Raji (cell line): Measurements from ENCODE around the gene HPSE2.

Experiments
- POLR2A ChIP-seq: IDR thresholded peaks from 2 replicates; pipeline ENCODE4 v1.6.1; 2011; ENCODE audit warnings: low read depth, low read length, control low read depth; ENCODE audit not compliant: insufficient read depth

Gene HPSE2

GRCh38 chr10:98577168-98577567 is 658.5 kb downstream of the HPSE2 start:
- TF ChIP-seq POLR2A = no peak

DNA sequence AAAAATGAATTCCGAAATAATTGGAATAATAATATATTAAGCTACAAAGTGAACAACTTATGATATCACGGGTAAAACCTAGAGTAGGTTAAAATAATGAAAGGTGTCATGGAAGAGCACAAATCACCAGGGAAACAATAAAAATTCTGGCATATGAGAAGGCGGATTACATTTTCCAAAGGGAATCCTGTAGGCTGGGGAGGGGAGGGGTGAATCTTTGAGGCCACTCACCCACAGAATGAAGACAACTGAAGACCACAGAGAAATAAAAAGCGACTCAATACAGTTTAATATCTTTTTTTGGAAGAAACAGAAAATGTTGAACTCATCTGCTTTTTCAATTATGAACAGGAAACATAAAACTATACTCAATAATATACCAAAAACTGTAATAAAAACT is 659.6 kb downstream of the HPSE2 start:
- no peak for TF ChIP-seq POLR2A

DNA sequence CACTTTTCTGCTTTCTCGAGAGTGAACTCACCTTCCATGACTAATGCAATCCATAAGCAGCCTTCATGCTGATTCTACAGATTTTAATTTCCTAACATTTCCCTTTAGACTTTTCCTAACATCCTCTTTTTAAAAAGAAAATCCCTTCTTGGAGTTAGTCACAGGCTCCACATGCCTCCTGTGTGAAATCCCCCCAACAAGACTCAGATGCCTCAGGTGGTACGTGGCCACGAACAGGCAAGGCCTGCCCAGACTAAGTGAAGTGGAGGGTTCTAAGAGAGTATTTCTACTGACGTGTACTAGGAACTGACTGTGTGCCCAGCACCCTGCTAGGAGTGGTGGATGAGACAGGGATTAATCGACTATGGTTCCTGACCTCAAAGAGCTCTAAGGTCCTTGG is 663.1 kb downstream of the HPSE2 start:
- TF ChIP-seq POLR2A = no peak

DNA sequence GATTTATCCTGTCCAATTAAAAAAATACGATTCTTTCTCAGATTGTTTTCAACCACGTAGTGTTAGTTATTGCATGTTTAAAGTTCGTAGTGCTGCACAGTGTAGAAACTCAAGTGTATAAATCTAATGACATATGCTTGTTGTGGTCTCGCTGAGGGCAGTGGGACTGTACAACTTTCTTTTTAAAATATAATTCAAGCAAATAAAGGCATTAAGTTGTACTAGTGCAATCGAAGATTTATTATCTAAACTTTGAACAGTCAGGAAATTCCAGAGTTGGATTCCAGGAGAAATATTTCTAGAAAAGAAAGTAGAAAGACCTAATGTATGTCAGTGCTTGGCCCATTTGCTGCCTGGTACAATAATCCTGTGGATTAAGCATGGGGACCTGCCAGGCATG is 664.8 kb downstream of the HPSE2 start:
- TF ChIP-seq POLR2A = no peak

DNA sequence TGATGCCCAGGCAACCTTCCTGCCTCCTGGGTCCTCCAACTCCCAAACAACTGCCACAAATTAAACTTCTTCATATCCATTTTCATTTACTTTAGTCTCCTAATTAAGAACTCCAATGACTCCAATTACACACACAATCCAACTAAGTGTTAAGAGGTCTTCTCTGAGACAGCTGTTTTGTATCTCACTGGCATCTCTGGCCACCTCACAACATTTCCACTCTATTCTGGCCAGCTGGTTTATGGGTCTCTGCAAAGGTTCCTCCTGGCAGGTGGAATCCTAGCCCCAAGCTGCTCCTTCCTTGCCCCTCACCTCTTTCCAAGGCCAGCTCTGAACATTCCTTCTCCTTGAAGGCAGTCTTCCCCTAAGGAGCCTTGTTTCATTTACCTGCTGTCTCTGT is 665.8 kb downstream of the HPSE2 start:
- TF ChIP-seq POLR2A = no peak

- no peak for TF ChIP-seq POLR2A
These were observed 667.1 kb downstream of the HPSE2 start for GRCh38 chr10:98568551-98568950.

GRCh38 chr10:98567391-98568133 is 668.1 kb downstream of the HPSE2 start:
- TF ChIP-seq POLR2A = no peak

- TF ChIP-seq POLR2A = no peak
These were observed 671.8 kb downstream of the HPSE2 start for GRCh38 chr10:98563811-98564210.

DNA sequence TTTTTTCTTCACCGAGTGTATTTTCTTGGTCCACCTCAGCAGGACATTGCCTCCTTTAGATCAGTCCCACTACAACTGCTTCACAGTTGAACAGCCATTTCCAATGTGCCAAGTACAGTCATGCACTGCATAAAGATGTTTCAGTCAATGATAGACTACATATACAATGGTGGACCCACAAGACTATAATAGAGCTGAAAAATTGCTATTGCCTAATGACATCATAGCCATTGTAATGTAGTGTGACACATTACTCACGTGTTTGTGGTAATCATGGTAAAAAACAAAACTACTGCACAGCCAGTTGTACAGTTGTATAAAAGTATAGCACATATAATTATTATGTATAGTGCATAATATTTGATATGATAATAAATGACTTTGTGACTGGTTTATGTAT is 675.1 kb downstream of the HPSE2 start:
- no peak for TF ChIP-seq POLR2A

- no peak for TF ChIP-seq POLR2A
These were observed 679.6 kb downstream of the HPSE2 start for GRCh38 chr10:98556061-98556460.

DNA sequence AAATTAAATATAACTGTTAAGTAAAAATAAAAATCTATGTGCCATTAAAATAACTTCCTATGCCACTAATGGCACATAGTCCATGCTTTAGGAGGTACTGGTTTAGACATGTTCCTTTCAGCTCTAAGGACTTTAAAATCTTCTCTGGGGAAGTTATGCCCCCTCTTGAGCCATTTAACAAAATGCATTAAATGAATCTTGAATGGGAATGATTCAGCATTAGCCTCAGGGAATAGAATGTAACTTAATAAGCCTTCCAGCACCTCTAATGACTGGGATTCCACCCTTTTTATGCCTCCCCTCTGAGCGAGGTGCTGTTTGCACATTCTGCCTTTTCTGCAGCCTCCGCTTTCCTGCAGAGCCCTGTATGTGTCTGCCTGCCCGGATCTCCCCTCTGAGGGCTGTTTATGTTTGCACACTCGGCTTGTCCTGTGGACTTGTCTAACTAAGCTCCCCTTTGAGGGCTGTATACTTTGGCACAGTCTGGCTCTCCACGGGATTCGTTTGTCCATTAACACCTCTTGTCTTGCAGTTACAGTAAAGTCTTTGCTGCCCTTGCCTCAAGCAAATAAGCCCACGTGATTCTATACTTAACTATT is 680.5 kb downstream of the HPSE2 start:
- no peak for TF ChIP-seq POLR2A

- TF ChIP-seq POLR2A = no peak
These were observed 696.1 kb downstream of the HPSE2 start for GRCh38 chr10:98539578-98539977.

DNA sequence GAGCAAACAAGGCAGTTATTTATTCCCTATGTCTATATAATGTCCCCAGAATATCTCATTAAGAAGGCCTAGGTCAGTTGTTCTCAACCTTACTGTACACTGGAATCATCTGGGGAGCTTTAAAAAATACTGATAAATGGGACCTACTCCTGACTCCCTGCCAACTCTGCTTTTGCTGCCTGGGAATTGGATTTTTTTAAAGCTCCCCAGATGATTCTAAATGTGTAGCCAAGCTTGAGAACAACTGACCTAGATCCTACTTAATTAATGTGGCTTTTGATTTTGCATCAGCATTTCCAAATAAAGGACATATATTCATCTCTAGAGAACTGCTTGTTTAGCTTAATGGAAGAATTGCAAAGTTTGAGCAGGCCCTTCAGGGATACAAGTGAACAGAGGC is 697.2 kb downstream of the HPSE2 start:
- no peak for TF ChIP-seq POLR2A

DNA sequence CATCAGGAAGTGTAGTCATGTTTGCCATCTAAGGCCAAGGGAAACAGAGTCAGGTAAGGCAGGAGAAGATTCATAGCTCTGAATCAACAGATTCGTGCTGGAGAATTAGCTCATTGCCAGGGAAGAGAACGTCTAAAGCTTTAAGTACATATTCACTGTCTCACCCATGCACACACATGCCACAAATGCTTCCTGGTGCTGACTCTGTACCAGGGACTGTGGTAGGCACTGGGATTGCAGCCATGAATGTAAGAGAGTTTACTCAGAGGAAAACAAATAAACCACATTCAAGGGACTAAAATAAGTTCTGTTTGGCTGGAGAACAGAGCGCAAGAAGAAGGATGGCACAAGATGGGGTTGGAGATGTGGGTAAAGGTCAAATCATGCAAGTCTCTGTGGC is 699.1 kb downstream of the HPSE2 start:
- no peak for TF ChIP-seq POLR2A

- TF ChIP-seq POLR2A = no peak
These were observed 701.8 kb downstream of the HPSE2 start for GRCh38 chr10:98533746-98534445.

GRCh38 chr10:98533241-98533640 is 702.4 kb downstream of the HPSE2 start:
- no peak for TF ChIP-seq POLR2A
